GM18870 (cell line): Measurements from ENCODE around the gene NAA35.
"Not testable (repeated sequence)": the region's sequence is repeated elsewhere in the genome, so short reads cannot be mapped to it uniquely, and the experiment has no call there.

ENCODE experiments used
- ATAC-seq: cut with Tn5 transposase; IDR thresholded peaks from one replicate; pipeline ENCODE4 v1.9.1; 2021; ENCODE audit warnings: moderate library complexity; ENCODE audit not compliant: unreplicated experiment

The NAA35 gene

GRCh38 chr9:85940832-85941621 lies at the start of gene NAA35:
TSS of gene NAA35 (plus strand) at chr9:85941146. CDS start at chr9:85942160, 1,014 bp downstream.
- peak; percentile 93 for ATAC-seq

DNA sequence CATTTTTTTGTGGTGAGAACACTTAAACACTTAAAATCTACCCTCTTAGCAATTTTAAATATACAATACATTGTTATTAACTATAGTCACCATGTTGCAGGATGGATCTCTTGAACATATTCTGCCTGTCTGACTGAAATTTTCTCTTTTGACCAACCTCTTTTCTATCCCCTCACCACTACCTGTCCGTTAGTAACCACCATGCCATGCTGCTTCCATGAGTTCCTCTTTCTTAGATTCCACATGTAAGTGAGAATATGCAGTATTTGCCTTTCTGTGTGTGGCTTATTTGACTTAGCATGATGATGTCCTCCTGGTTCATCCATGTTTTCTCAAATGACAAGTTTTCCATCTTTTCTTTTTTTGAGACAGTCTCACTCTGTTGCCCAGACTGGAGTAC lies 48.5 kb upstream of the NAA35 start:
- ATAC-seq = no peak

- ATAC-seq = peak; percentile 70
Observed at GRCh38 chr9:85895685-85896084, 45.3 kb upstream of the NAA35 start.

GRCh38 chr9:85897848-85898247 lies 43.1 kb upstream of the NAA35 start:
- ATAC-seq = no peak

DNA sequence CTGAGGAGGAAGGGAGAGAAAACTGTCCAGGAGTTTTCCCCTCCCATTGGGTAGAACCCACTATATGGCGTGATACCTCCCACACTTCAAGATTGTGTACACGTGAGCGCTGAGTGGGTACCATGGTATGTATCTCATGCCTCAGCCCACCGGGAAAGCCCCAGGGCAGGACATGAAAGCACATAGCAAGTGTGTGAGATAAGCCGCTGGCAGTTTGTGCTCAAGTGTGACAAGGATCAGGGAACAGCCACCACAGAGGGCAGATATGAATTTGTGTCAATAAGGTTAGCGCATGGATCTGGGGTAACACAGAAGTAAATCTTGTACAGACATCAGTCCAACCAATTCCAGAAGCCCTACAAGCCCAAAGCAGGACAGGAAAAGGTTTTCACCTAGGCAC lies 42.6 kb upstream of the NAA35 start:
- ATAC-seq = no peak

DNA sequence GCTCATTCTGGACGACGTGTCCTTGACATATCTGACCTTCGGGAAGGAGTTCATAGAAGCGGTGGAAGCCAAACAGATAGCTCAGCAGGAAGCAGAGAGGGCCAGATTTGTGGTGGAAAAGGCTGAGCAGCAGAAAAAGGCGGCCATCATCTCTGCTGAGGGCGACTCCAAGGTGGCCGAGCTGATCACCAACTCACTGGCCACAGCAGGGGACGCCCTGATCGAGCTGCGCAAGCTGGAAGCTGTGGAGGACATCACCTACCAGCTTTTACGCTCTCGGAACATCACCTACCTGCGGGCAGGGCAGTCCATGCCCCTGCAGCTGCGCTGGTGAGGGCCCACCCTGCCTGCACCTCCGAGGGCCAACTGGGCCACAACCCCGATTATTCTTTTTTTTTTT lies 41.6 kb upstream of the NAA35 start:
- no peak for ATAC-seq

- no peak for ATAC-seq
Observed at GRCh38 chr9:85900504-85901201, 40.3 kb upstream of the NAA35 start.

GRCh38 chr9:85904975-85905374 lies 36.0 kb upstream of the NAA35 start:
- ATAC-seq = no peak

- ATAC-seq = no peak
Observed at GRCh38 chr9:85905957-85906356, 35.0 kb upstream of the NAA35 start.

GRCh38 chr9:85909390-85909789 lies 31.6 kb upstream of the NAA35 start:
- ATAC-seq = no peak

GRCh38 chr9:85914108-85914507 lies 26.8 kb upstream of the NAA35 start:
- no peak for ATAC-seq

GRCh38 chr9:85917756-85918155 lies 23.2 kb upstream of the NAA35 start:
- no peak for ATAC-seq

- no peak for ATAC-seq
Observed at GRCh38 chr9:85925493-85925892, 15.5 kb upstream of the NAA35 start.

- ATAC-seq = no peak
Observed at GRCh38 chr9:85927076-85927475, 13.9 kb upstream of the NAA35 start.

- ATAC-seq = no peak
Observed at GRCh38 chr9:85931495-85931894, 9.5 kb upstream of the NAA35 start.

DNA sequence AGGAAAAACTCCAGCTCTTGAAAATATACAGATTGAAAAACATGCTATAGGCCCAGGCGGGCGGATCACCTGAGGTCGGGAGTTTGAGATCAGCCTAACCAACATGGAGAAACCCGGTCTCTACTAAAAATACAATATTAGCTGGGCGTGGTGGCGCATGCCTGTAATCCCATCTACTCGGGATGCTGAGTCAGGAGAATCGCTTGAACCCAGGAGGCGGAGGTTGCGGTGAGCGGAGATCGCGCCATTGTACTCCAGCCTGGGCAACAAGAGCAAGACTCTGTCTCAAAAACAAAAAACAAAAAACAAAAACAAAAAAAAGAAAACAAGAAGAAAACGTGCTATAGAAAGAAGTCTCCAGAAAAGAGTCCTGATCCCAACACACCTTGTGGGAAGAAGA lies 5.0 kb upstream of the NAA35 start:
- not testable (repeated sequence) for ATAC-seq

- no peak for ATAC-seq
Observed at GRCh38 chr9:85940275-85940831, 593 bp upstream of the NAA35 start.

DNA sequence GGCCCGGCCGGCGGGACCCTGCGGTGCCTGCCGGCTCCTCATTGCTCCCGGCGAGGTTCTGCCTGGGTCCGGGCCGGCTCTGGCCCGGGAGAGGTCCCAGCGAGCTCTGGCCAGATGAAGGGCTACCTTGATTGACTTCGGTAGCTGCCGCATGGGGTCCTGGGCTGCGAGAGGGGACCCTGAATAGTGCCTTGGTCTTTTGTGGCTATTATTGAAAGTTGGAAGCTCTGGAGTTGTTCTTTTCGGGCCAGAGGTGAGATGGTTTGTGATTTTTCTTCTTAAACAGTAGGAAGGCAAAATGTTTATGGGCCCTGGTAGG lies 635 bp downstream of the NAA35 start:
- ATAC-seq = peak; percentile 2

- no peak for ATAC-seq
Observed at GRCh38 chr9:85941966-85942912, 1.3 kb downstream of the NAA35 start.

GRCh38 chr9:85942913-85943709 lies 2.2 kb downstream of the NAA35 start:
- no peak for ATAC-seq
